ENCODE results near the gene OR5B21.

The OR5B21 gene

GRCh38 chr11:58494101-58494500, 13.8 kb downstream of the OR5B21 start:
- no peak for DNase-seq (ENCODE audit: low spot score)

GRCh38 chr11:58493676-58494075, 14.2 kb downstream of the OR5B21 start:
- DNase-seq (ENCODE audit: low spot score) = no peak

- DNase-seq (ENCODE audit: low spot score) = no peak
These were observed 17.1 kb downstream of the OR5B21 start for GRCh38 chr11:58490827-58491226.

GRCh38 chr11:58487170-58487569, 20.7 kb downstream of the OR5B21 start:
- no peak for DNase-seq (ENCODE audit: low spot score)

GRCh38 chr11:58485961-58486360, 21.9 kb downstream of the OR5B21 start:
- DNase-seq (ENCODE audit: low spot score) = no peak

GRCh38 chr11:58471892-58472291, 36.0 kb downstream of the OR5B21 start:
- no peak for DNase-seq (ENCODE audit: low spot score)

GRCh38 chr11:58466293-58466692, 41.6 kb downstream of the OR5B21 start:
- DNase-seq (ENCODE audit: low spot score) = no peak

GRCh38 chr11:58465690-58466089, 42.2 kb downstream of the OR5B21 start:
- DNase-seq (ENCODE audit: low spot score) = no peak

All from SK-N-DZ (cell line).